Type B pancreatic cell (in vitro differentiated cells): ENCODE measurements around the gene ELK3. TPM values are rescaled to one million over a fixed set of nuclear protein-coding genes. Genes with fewer than 3 reads are reported as not detected.

ENCODE experiments used
- DNase-seq: peaks from one replicate; pipeline ENCODE4 v3.0.0; 2021; ENCODE audit warnings: mixed read lengths; ENCODE audit not compliant: unreplicated experiment; ENCODE audit errors: extremely low spot score
- H3K27ac Mint-ChIP-seq: 2 replicates; pipeline ENCODE4 v1.8.0; 2021; ENCODE audit warnings: mild to moderate bottlenecking, mixed read lengths
- H3K27me3 Mint-ChIP-seq: 2 replicates; pipeline ENCODE4 v1.8.0; 2021; ENCODE audit warnings: mixed read lengths
- H3K36me3 Mint-ChIP-seq: 2 replicates; pipeline ENCODE4 v1.8.0; 2021; ENCODE audit warnings: mixed read lengths
- H3K4me1 Mint-ChIP-seq: one replicate; pipeline ENCODE4 v1.8.0; 2021; ENCODE audit warnings: mixed read lengths; ENCODE audit not compliant: unreplicated experiment
- H3K4me3 Mint-ChIP-seq: 2 replicates; pipeline ENCODE4 v1.8.0; 2021; ENCODE audit warnings: mild to moderate bottlenecking, mixed read lengths
- H3K9me3 Mint-ChIP-seq: 2 replicates; pipeline ENCODE4 v1.8.0; 2021; ENCODE audit warnings: mixed read lengths
- total RNA-seq: library from RNA; stranded (reverse); gene quantifications from 2 replicates; pipeline ENCODE4 v1.2.1, GENCODE V29; 2021; ENCODE audit warnings: low replicate concordance
- TF ChIP-seq, protein P1 (sequence below): fragments of 200-600 bp; sonication (generic); conservative IDR thresholded peaks from 2 replicates; pipeline ENCODE4 v1.5.0; 2021; ENCODE audit warnings: antibody characterized with exemption, mild to moderate bottlenecking

Gene ELK3
- total RNA-seq, 1 donor from 2014 or later = 17.6 TPM

DNA sequence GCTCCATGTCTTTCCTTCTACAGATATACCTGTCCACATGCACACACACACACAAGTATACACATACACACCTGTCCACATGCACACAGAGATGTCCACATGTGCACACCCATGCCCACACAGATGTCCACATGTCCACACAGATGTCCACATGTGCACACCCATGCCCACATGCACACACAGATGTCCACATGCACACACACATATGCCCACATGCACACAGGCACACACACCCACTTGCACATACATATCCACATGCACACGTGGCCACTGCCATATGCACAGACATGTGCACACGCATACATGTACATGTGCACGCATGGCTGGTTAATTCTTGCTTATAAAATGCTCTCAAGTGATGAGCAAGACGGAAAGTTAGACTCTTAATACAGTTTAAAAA is 32.2 kb downstream of the ELK3 start:
- Mint-ChIP-seq H3K27me3 (no peaks in the 10 kb centered on the region), H3K4me3 (no peak overlapping the region), H3K9me3 (peaks cover 4% of the 10 kb centered on the region), H3K36me3 (peaks cover 3% of the 10 kb centered on the region), H3K4me1 (peaks cover 12% of the 10 kb centered on the region), H3K27ac (no peak overlapping the region)
- TF ChIP-seq, protein P1, sequence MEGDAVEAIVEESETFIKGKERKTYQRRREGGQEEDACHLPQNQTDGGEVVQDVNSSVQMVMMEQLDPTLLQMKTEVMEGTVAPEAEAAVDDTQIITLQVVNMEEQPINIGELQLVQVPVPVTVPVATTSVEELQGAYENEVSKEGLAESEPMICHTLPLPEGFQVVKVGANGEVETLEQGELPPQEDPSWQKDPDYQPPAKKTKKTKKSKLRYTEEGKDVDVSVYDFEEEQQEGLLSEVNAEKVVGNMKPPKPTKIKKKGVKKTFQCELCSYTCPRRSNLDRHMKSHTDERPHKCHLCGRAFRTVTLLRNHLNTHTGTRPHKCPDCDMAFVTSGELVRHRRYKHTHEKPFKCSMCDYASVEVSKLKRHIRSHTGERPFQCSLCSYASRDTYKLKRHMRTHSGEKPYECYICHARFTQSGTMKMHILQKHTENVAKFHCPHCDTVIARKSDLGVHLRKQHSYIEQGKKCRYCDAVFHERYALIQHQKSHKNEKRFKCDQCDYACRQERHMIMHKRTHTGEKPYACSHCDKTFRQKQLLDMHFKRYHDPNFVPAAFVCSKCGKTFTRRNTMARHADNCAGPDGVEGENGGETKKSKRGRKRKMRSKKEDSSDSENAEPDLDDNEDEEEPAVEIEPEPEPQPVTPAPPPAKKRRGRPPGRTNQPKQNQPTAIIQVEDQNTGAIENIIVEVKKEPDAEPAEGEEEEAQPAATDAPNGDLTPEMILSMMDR = no peak
- no peak for DNase-seq

DNA sequence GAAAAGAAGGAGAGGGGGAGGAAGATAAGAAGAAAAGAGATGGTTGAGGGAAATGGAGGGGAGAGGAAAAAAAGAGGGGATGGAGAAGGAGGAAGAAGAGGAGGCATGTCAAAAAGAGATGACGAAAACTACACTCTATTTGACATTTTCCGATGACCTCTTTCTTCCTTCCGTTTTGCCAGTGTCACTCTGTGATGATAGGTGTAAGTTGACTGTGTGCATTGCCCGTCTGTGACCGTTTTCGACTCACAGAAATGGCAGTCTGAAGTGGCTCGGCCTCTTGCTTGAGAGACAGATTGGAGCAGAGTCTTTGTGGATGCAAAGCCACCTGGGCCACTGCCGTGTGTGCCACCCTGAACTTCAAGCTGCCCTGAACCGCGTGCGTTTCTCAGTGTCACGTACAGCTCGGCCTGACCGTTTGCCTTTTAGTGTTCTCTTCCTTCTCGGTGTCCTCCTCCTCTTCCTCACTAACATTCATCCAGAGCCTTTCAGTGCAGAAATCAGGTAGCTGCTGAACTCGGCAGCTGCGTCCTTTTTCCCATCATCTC is 32.7 kb downstream of the ELK3 start:
- Mint-ChIP-seq H3K27me3 (no peaks in the 10 kb centered on the region), H3K27ac (no peak overlapping the region), H3K4me1 (peaks cover 12% of the 10 kb centered on the region), H3K9me3 (peaks cover 4% of the 10 kb centered on the region), H3K36me3 (peaks cover 3% of the 10 kb centered on the region), H3K4me3 (no peak overlapping the region)
- DNase-seq = no peak
- TF ChIP-seq, protein P1 = no peak

DNA sequence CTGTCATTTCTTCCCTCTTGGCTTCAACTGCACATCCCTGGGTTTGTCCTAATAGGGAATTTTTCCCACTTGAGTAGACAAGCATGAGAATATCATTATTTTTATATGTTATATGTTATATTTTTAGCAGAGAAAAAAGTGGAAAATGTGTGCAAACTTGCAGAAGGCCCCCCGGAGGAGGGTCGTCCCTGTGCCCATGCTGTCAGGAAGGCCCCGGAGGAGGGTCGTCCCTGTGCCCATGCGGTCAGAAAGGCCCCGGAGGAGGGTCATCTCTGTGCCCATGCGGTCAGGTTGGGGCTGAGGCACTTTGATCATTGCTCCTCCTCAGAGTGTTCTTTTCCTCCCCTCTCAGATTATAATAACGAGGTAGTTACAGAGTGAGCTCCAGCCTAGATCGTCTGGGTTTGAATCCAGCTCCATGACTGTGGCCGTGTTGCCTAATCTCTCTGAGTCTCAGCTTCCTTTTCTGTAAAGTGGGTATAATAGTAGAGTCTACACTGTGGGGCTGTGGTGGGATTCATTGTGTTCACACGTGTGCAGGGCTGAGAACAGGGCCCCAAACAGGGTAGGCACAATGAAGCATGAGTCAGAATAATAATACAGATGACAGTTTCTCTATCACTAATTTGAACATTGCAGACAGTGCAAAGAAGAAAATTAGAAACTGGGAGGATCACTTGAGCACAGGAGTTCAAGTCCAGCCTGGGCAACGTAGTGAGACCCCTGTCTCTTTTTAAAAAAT is 33.4 kb downstream of the ELK3 start:
- H3K27ac Mint-ChIP-seq = no peak overlapping the region
- peaks cover 12% of the 10 kb centered on the region for H3K4me1 Mint-ChIP-seq
- no peak overlapping the region for H3K4me3 Mint-ChIP-seq
- H3K27me3 Mint-ChIP-seq = no peaks in the 10 kb centered on the region
- no peak for DNase-seq
- no peaks in the 10 kb centered on the region for H3K36me3 Mint-ChIP-seq
- H3K9me3 Mint-ChIP-seq = peaks cover under 1% of the 10 kb centered on the region
- TF ChIP-seq, protein P1 = no peak

DNA sequence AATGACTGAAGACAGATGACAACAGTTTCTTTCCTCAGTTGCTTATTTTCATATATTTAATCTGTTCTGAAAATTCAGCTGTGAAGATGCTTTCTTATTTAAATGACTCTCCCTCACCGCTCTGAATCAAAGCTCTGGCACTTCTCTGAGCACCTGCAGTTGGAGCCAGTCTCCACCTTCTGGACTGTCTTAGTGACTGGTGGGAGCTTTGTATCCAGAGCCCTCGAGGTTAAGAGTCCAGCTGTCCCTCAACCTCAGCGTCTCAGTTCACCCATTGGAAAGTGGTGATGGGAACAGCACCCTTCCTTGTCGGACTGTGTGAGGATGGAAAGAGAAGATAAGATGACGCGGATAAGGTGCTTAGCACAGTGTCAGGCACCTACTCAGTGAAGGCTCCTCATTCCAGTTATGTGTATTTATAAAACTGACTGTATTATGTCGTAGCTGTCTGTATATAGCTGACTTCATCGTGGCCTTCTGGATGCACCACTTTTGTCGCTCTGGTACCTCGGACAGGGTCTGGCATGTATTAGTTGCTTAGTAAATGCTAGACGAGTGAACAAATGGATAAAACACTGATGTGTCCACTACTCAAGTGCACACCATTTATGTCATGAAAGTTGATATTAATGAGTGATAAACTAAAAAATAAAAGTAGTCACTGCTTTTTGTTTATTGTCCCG is 34.5 kb downstream of the ELK3 start:
- Mint-ChIP-seq H3K27ac (no peak overlapping the region), H3K27me3 (no peaks in the 10 kb centered on the region), H3K9me3 (no peaks in the 10 kb centered on the region), H3K4me3 (no peak overlapping the region), H3K4me1 (peaks cover 9% of the 10 kb centered on the region), H3K36me3 (no peaks in the 10 kb centered on the region)
- no peak for DNase-seq
- TF ChIP-seq, protein P1 = no peak

DNA sequence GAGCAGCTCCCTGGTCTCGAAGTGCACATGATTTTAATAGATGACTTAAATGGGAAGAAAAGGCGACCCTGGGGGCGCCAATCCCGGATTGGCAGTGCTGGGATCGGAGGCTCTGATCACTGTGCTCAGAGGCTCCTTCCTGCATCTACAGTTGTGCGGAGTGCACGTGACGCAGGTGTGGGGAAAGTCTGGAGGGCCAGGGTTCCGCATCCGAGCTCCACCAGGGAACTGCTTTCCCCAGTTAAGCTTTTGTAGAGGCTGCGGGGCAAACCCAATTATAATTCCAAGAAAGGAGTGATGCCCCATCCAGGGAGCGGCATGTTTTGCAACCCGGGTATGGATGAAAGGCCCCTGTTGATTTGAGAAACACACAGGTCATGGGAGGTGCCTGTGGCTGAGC is 36.5 kb downstream of the ELK3 start:
- no peaks in the 10 kb centered on the region for H3K9me3 Mint-ChIP-seq
- DNase-seq = no peak
- TF ChIP-seq, protein P1 = no peak
- H3K4me1 Mint-ChIP-seq = no peaks in the 10 kb centered on the region
- H3K4me3 Mint-ChIP-seq = no peak overlapping the region
- no peaks in the 10 kb centered on the region for H3K27me3 Mint-ChIP-seq
- H3K27ac Mint-ChIP-seq = no peak overlapping the region
- no peaks in the 10 kb centered on the region for H3K36me3 Mint-ChIP-seq
